ENCODE data around the gene CCDC201. TPM values are rescaled to one million over a fixed set of nuclear protein-coding genes. Genes with fewer than 3 reads are reported as not detected.

Gene CCDC201
- polyA plus RNA-seq, 1 of the 3 experiments (the other 2 are of a cell fraction) = not detected

GRCh38 chr7:45890125-45890901 is 17.4 kb upstream of the CCDC201 start:
- no peak for DNase-seq
- Histone ChIP-seq H3K36me3 (replicated peaks in 1 of 2; ENCODE audit: control insufficient read depth in 1 of 2, insufficient read depth in 2 of 2, low read length in 1 of 2) (no peaks in the 10 kb centered on the region), H3F3A (replicated peaks; ENCODE audit: insufficient read depth) (no peaks in the 10 kb centered on the region), H3K9me2 (no peaks in the 10 kb centered on the region), H3K9me3 (no peaks in the 10 kb centered on the region), H3K27me3 (ENCODE audit: insufficient read depth) (peaks cover 12% of the 10 kb centered on the region; the same call in 1 of the 2 replicates), H3K9ac (no peak overlapping the region), H3K4me3 (ENCODE audit: low read depth in 2 of 2, low read length in 1 of 2) (no peak overlapping the region), H4K20me1 (ENCODE audit: insufficient read depth) (no peaks in the 10 kb centered on the region), H2AFZ (ENCODE audit: low read depth) (no peak overlapping the region), H3K4me1 (ENCODE audit: control insufficient read depth in 1 of 2, insufficient read depth in 2 of 2, low read depth in 1 of 2, low read length in 1 of 2) (peaks cover 0 to 8% of the 10 kb centered on the region in 2 experiments; a peak in 1 of 4 replicates), H3K79me2 (ENCODE audit: insufficient read depth) (no peaks in the 10 kb centered on the region), H3K27ac (ENCODE audit: low read depth in 2 of 2, low read length in 1 of 2) (no peak overlapping the region), H3K4me2 (no peak overlapping the region)
- ChIA-PET POLR2A (interaction anchor here (1.2 kb wide), 1 partner anchor 322 kb away, joined by 3 read pairs; no protein-coding TSS in a partner anchor), CTCF (interaction anchor here (0.5 to 7.2 kb wide), 31 partner anchors 8 to 1304 kb away, joined by 3 to 53 read pairs (median 3); partner anchors contain the start of gene IGFBP3)
- 68% methylated on average over 7 of the region's 8 CpGs for WGBS (ENCODE audit: low lambda C conversion rate)
- TF ChIP-seq SIN3A (IDR thresholded peaks at IDR 0.05; ENCODE audit: borderline replicate concordance, low read depth, low read length) = no peak
- no peak for TF ChIP-seq RXRA (IDR thresholded peaks at IDR 0.05; ENCODE audit: borderline replicate concordance, low read depth)
- TF ChIP-seq EZH2phosphoT487 (IDR thresholded peaks at IDR 0.05; ENCODE audit: borderline replicate concordance, low read depth) = no peak
- TF ChIP-seq JUND (IDR thresholded peaks at IDR 0.05) = no peak
- no peak for TF ChIP-seq POLR2AphosphoS5 (IDR thresholded peaks at IDR 0.05; ENCODE audit: low read depth, low read length)
- TF ChIP-seq NRF1 (IDR thresholded peaks at IDR 0.05; ENCODE audit: low read depth, low read length) = no peak
- TF ChIP-seq TEAD4 (IDR thresholded peaks at IDR 0.05; ENCODE audit: borderline replicate concordance, insufficient read depth) = no peak
- TF ChIP-seq, protein P1, sequence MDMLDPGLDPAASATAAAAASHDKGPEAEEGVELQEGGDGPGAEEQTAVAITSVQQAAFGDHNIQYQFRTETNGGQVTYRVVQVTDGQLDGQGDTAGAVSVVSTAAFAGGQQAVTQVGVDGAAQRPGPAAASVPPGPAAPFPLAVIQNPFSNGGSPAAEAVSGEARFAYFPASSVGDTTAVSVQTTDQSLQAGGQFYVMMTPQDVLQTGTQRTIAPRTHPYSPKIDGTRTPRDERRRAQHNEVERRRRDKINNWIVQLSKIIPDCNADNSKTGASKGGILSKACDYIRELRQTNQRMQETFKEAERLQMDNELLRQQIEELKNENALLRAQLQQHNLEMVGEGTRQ (IDR thresholded peaks at IDR 0.05; ENCODE audit: borderline replicate concordance, low read depth, low read length) = no peak

DNA sequence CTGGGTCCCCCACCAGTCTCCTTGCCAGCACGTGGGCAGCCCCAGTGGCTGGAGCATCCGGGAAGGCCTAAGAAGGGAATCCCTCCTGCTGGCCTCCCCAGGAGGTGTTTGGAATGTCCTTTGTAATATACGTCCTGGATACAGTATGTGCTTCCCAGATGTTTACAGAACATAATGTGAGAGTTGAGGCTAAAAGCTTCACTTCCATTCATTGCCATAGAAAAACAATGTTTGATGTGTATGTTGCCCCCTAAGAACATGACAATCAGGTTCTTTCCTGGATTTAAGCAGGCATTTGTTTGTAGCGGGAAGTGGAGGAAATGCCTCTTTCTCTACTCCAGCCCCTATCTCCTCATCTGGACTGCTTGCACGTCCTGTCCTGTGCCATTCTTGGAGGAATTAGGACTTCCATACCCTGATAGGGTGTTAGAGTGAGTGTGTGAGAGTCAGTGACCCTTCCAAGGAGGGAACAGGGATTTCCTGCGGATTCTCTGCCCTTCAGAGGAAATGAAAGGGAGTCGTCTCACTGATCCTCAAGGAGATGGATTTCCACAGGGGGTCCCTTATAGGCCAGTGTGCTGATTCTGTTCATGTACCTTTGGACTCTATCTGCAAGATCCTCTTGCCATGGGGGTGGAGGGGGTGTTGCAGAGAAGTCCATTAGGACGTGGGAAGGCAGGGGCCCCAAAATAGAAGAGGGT is 16.6 kb upstream of the CCDC201 start:
- no peaks in the 10 kb centered on the region for H3F3A ChIP-seq (replicated peaks; ENCODE audit: insufficient read depth)
- peaks cover 7% of the 10 kb centered on the region; the same call in 1 of the 2 replicates for H3K27me3 ChIP-seq (ENCODE audit: insufficient read depth)
- ChIA-PET CTCF (interaction anchor here (1.3 to 7.2 kb wide), 6 partner anchors 10 to 1291 kb away, joined by 5 to 53 read pairs (median 18); partner anchors contain the start of gene IGFBP3), POLR2A (no interaction called here)
- no peaks in the 10 kb centered on the region for H3K79me2 ChIP-seq (ENCODE audit: insufficient read depth)
- no peak overlapping the region for H3K4me3 ChIP-seq (ENCODE audit: low read depth in 2 of 2, low read length in 1 of 2)
- DNase-seq = no peak
- peaks cover 0 to 8% of the 10 kb centered on the region in 2 experiments; a peak in 1 of 4 replicates for H3K4me1 ChIP-seq (ENCODE audit: control insufficient read depth in 1 of 2, insufficient read depth in 2 of 2, low read depth in 1 of 2, low read length in 1 of 2)
- H3K9ac ChIP-seq = no peak overlapping the region
- H3K9me3 ChIP-seq = no peaks in the 10 kb centered on the region
- no peaks in the 10 kb centered on the region for H3K36me3 ChIP-seq (replicated peaks in 1 of 2; ENCODE audit: control insufficient read depth in 1 of 2, insufficient read depth in 2 of 2, low read length in 1 of 2)
- H3K27ac ChIP-seq (ENCODE audit: low read depth in 2 of 2, low read length in 1 of 2) = no peak overlapping the region
- 74% methylated on average over 8 of the region's 8 CpGs for WGBS (ENCODE audit: low lambda C conversion rate)
- no peaks in the 10 kb centered on the region for H4K20me1 ChIP-seq (ENCODE audit: insufficient read depth)
- 0 out of 2 replicates have a peak overlapping the region, but pooled peaks have one; percentile 76 for H3K4me2 ChIP-seq
- TF ChIP-seq SIN3A (IDR thresholded peaks at IDR 0.05; ENCODE audit: borderline replicate concordance, low read depth, low read length) (no peak), EZH2phosphoT487 (IDR thresholded peaks at IDR 0.05; ENCODE audit: borderline replicate concordance, low read depth) (no peak), FOXJ3 (CRISPR knock-in tag; IDR thresholded peaks at IDR 0.05) (no peak), POLR2AphosphoS5 (IDR thresholded peaks at IDR 0.05; ENCODE audit: low read depth, low read length) (no peak), MXI1 (IDR thresholded peaks at IDR 0.05; ENCODE audit: low read depth, low read length) (no peak), FOXM1 (IDR thresholded peaks at IDR 0.05; ENCODE audit: low read depth) (no peak), RXRA (IDR thresholded peaks at IDR 0.05; ENCODE audit: borderline replicate concordance, low read depth) (no peak), MEF2A (IDR thresholded peaks at IDR 0.05; ENCODE audit: borderline replicate concordance, low read depth) (no peak), EP300 (IDR thresholded peaks at IDR 0.05; ENCODE audit: borderline replicate concordance in 1 of 2, low read depth in 1 of 2, low read length in 1 of 2) (no peak), RAD21 (IDR thresholded peaks at IDR 0.05; ENCODE audit: low read length) (no peak), CHD2 (IDR thresholded peaks at IDR 0.05; ENCODE audit: low read length, partially characterized antibody) (no peak), SMC3 (IDR thresholded peaks at IDR 0.05; ENCODE audit: low read depth, low read length) (no peak), RFX5 (IDR thresholded peaks at IDR 0.05; ENCODE audit: low read length) (no peak), RCOR1 (IDR thresholded peaks at IDR 0.05; ENCODE audit: low read length) (no peak), GABPA (IDR thresholded peaks at IDR 0.05; ENCODE audit: low read depth) (no peak)
- TF ChIP-seq, protein P2, sequence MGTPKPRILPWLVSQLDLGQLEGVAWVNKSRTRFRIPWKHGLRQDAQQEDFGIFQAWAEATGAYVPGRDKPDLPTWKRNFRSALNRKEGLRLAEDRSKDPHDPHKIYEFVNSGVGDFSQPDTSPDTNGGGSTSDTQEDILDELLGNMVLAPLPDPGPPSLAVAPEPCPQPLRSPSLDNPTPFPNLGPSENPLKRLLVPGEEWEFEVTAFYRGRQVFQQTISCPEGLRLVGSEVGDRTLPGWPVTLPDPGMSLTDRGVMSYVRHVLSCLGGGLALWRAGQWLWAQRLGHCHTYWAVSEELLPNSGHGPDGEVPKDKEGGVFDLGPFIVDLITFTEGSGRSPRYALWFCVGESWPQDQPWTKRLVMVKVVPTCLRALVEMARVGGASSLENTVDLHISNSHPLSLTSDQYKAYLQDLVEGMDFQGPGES (IDR thresholded peaks at IDR 0.05; ENCODE audit: low read depth, low read length) = no peak
- TF ChIP-seq, protein P3, sequence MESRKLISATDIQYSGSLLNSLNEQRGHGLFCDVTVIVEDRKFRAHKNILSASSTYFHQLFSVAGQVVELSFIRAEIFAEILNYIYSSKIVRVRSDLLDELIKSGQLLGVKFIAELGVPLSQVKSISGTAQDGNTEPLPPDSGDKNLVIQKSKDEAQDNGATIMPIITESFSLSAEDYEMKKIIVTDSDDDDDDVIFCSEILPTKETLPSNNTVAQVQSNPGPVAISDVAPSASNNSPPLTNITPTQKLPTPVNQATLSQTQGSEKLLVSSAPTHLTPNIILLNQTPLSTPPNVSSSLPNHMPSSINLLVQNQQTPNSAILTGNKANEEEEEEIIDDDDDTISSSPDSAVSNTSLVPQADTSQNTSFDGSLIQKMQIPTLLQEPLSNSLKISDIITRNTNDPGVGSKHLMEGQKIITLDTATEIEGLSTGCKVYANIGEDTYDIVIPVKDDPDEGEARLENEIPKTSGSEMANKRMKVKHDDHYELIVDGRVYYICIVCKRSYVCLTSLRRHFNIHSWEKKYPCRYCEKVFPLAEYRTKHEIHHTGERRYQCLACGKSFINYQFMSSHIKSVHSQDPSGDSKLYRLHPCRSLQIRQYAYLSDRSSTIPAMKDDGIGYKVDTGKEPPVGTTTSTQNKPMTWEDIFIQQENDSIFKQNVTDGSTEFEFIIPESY (IDR thresholded peaks at IDR 0.05; ENCODE audit: borderline replicate concordance, low read depth) = no peak
- H3K9me2 ChIP-seq = no peaks in the 10 kb centered on the region
- H2AFZ ChIP-seq (ENCODE audit: low read depth) = no peak overlapping the region
